GM12865 (cell line): ENCODE results near the gene SHC4.

Source experiments
- DNase-seq: peaks from one replicate; pipeline ENCODE4 v3.0.0; 2010; ENCODE audit warnings: low read depth
- H3K4me3 ChIP-seq: 2 replicates; pipeline ENCODE4 v1.5.1; 2011; ENCODE audit warnings: mild to moderate bottlenecking, low read depth, low read length, control low read depth
- TF ChIP-seq, protein P1 (sequence below): IDR thresholded peaks from 2 replicates; pipeline ENCODE4 v1.5.1; 2011; ENCODE audit warnings: low read length, control low read depth, low read depth, inconsistent platforms; ENCODE audit not compliant: insufficient read depth; ENCODE audit errors: missing control alignments

Gene SHC4

GRCh38 chr15:48896869-48897814 lies 66.6 kb downstream of the SHC4 start:
- H3K4me3 ChIP-seq: no peak overlapping the region
- no peak for DNase-seq
- TF ChIP-seq, protein P1, sequence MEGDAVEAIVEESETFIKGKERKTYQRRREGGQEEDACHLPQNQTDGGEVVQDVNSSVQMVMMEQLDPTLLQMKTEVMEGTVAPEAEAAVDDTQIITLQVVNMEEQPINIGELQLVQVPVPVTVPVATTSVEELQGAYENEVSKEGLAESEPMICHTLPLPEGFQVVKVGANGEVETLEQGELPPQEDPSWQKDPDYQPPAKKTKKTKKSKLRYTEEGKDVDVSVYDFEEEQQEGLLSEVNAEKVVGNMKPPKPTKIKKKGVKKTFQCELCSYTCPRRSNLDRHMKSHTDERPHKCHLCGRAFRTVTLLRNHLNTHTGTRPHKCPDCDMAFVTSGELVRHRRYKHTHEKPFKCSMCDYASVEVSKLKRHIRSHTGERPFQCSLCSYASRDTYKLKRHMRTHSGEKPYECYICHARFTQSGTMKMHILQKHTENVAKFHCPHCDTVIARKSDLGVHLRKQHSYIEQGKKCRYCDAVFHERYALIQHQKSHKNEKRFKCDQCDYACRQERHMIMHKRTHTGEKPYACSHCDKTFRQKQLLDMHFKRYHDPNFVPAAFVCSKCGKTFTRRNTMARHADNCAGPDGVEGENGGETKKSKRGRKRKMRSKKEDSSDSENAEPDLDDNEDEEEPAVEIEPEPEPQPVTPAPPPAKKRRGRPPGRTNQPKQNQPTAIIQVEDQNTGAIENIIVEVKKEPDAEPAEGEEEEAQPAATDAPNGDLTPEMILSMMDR: no peak

- DNase-seq: no peak
- TF ChIP-seq, protein P1: no peak
These were observed 70.4 kb downstream of the SHC4 start for GRCh38 chr15:48893311-48893710.

DNA sequence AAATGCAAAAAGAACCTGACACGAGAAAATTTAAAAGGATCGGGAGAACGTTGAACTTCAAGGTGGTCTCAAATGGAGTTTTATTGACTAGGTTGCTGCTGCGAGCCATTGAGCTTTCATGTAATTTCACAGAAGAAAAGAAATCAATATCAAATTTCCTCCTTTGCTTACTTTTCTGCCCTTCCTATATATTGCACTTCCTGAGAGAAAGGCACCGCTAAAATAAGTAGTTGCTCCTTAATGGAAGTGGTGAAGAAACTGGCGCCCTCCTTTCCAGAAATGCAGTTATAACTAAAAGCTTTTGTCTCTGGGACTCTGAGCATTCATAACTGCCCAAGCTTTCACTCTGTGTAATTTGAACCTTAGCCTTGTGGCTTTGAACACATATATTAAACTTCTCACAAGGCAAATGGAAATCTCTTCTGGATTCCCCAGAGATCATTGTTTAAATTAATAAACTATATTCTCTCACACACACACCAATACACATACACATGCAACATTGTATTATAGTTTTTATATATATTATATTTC lies 72.4 kb downstream of the SHC4 start:
- no peak for DNase-seq
- TF ChIP-seq, protein P1: no peak
- H3K4me3 ChIP-seq: no peak overlapping the region

More at GRCh38 chr15:48893311-48893710, 70.4 kb downstream of the SHC4 start:
- H3K4me3 ChIP-seq: no peak overlapping the region

- no peak overlapping the region for H3K4me3 ChIP-seq
- DNase-seq: no peak
- TF ChIP-seq, protein P1: no peak
These were observed 73.2 kb downstream of the SHC4 start for GRCh38 chr15:48890375-48890972.

GRCh38 chr15:48889925-48890324 lies 73.8 kb downstream of the SHC4 start:
- TF ChIP-seq, protein P1: no peak
- H3K4me3 ChIP-seq: no peak overlapping the region
- no peak for DNase-seq

DNA sequence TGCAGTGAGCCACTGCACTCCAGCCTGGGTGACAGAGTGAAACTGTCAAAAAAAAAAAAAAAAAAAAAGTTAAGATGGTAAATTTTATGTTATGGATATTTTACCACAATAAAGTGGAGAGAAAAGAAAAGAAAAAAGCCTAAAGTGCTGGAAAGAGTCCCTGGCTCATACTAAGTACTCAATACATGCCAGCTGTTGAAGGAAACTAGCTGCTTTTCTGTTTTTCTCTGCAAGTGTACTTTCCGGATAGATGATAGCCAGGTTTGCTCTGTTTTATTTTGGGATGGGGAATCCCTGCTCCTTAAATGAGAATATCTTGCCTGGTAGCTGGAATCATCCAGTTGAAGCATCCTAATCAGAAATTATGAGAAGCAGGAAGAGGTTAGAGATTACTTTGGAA lies 74.9 kb downstream of the SHC4 start:
- TF ChIP-seq, protein P1: no peak
- no peak for DNase-seq
- no peak overlapping the region for H3K4me3 ChIP-seq
